Transverse colon (tissue), 3 donors: ENCODE results near the gene TMTC1.

Source experiments
- CTCF ChIP-seq, 5 experiments: fragments of 200-600 bp in 3 of 5; fragments of 450-650 bp in 2 of 5; sonication (generic) in 3 of 5; IDR thresholded peaks; 1 replicate in 2 of 5; 2 replicates in 3 of 5; pipeline ENCODE4 v1.5.1; 2016 to 2017; ENCODE audit warnings: antibody characterized with exemption in 5 of 5, inconsistent platforms in 3 of 5, mild to moderate bottlenecking in 2 of 5, moderate library complexity in 1 of 5
- EP300 ChIP-seq: sonication (generic); formaldehyde crosslinking; IDR thresholded peaks from one replicate; pipeline ENCODE4 v1.6.1; 2017; ENCODE audit warnings: antibody characterized with exemption, low read depth
- POLR2A ChIP-seq: fragments of 450-650 bp; IDR thresholded peaks from one replicate; pipeline ENCODE4 v1.6.1; 2016; ENCODE audit warnings: antibody characterized with exemption, mild to moderate bottlenecking, moderate library complexity

DNA sequence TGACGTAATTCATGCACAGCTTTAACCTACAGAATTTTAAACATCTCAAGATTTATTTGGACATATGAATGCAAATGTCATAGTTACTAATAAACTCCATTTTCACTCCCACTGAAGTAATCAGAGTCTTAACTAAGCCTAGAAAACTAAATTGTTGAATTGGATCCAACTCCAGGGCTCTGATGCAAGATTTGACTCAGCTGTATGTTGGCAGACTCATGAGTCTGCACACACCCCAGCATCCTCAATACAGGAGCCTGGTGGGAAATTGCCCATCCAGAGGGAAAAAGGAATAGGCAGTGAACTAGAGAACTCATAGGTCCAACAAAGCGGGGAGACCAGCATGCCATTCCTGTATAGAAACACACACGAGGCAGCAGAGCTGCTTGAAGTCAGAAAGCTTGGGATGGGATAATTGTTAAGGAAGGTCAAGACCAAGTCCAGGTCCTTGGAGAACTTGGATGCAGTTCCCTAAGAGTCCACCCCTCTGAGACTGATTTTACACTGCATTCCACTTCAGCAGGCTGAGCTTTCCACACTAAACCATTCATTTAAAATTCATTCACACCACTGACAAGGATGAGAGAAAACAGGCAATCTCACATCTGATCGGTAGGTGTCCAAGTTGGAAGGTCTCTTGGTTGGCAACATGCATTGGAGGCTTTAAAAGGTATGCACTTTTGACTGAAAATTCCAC lies 14.4 kb downstream of the TMTC1 start:
- no peak for TF ChIP-seq CTCF (IDR thresholded peaks at IDR 0.05)
- TF ChIP-seq POLR2A = no peak
- TF ChIP-seq EP300 = no peak
